Hematopoietic multipotent progenitor cell treated with erythropoietin and hydrocortisone succinate and interleukin-3 and kit ligand, for 15 days (in vitro differentiated cells): ENCODE measurements around the gene PTGS1.

Experiments
- DNase-seq: peaks from one replicate; pipeline ENCODE4 v3.0.0-alpha.2; 2015; ENCODE audit warnings: low spot score

Gene PTGS1

GRCh38 chr9:122374885-122375420 lies 4.1 kb downstream of the PTGS1 start:
- peak; percentile 64 for DNase-seq

GRCh38 chr9:122376796-122377195 lies 6.0 kb downstream of the PTGS1 start:
- DNase-seq: no peak

- no peak for DNase-seq
Observed at GRCh38 chr9:122377241-122378164, 6.7 kb downstream of the PTGS1 start.

- no peak for DNase-seq
Observed at GRCh38 chr9:122378236-122378635, 7.4 kb downstream of the PTGS1 start.

GRCh38 chr9:122379340-122379739 lies 8.5 kb downstream of the PTGS1 start:
- DNase-seq: no peak

- DNase-seq: no peak
Observed at GRCh38 chr9:122380293-122380692, 9.5 kb downstream of the PTGS1 start.

- no peak for DNase-seq
Observed at GRCh38 chr9:122381206-122381950, 10.6 kb downstream of the PTGS1 start.

- DNase-seq: no peak
Observed at GRCh38 chr9:122382901-122383850, 12.4 kb downstream of the PTGS1 start.

GRCh38 chr9:122383992-122384461 lies 13.2 kb downstream of the PTGS1 start:
- no peak for DNase-seq

- DNase-seq: no peak
Observed at GRCh38 chr9:122386311-122386872, 15.6 kb downstream of the PTGS1 start.

GRCh38 chr9:122387536-122387935 lies 16.7 kb downstream of the PTGS1 start:
- DNase-seq: no peak

- DNase-seq: no peak
Observed at GRCh38 chr9:122389195-122389594, 18.4 kb downstream of the PTGS1 start.

- no peak for DNase-seq
Observed at GRCh38 chr9:122389799-122390481, 19.1 kb downstream of the PTGS1 start.

- DNase-seq: no peak
Observed at GRCh38 chr9:122392284-122392683, 21.5 kb downstream of the PTGS1 start.

GRCh38 chr9:122392714-122393113 lies 21.9 kb downstream of the PTGS1 start:
- no peak for DNase-seq

GRCh38 chr9:122393284-122393983 lies 22.6 kb downstream of the PTGS1 start:
- DNase-seq: no peak

GRCh38 chr9:122394265-122395125 lies 23.7 kb downstream of the PTGS1 start:
- no peak for DNase-seq

- no peak for DNase-seq
Observed at GRCh38 chr9:122396614-122397148, 25.9 kb downstream of the PTGS1 start.

- DNase-seq: no peak
Observed at GRCh38 chr9:122397749-122398148, 26.9 kb downstream of the PTGS1 start.
